Inflammatory macrophage treated with lipopolysaccharide for 1 hour (primary cell): ENCODE results near the gene KNOP1.
A peak's percentile ranks its signal among the peaks of the same experiment; 100 is the strongest.

Source experiments
- DNase-seq, 2 donors: peaks; one replicate each; pipeline ENCODE4 v3.0.0-alpha.2; 2020 to 2022

KNOP1 gene

GRCh38 chr16:19705843-19706242 lies 12.2 kb downstream of the KNOP1 start:
- no peak for DNase-seq

DNA sequence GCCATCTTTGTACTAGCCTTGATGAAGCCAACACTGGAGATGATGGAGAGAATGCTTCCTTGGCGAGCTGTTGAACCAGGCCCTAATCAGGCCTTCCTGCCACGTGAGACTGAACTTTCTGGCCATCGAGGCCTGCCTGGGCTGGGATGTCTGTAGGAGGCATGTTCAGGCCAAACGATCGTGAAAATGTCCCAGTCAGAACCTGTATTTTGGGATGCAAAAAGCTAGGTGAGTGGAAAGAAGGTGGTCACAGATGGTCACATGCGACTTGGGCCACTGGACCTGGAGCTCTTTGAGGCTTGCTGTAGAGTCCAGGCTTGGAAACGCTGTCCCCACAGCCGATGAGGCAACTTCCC lies 12.9 kb downstream of the KNOP1 start:
- no peak for DNase-seq

- DNase-seq = peak in 1 of 2 donors; percentile 64
Measured at GRCh38 chr16:19704321-19705145, 13.5 kb downstream of the KNOP1 start.

GRCh38 chr16:19703172-19703889 lies 14.7 kb downstream of the KNOP1 start:
- peak; percentile 60 to 84 for DNase-seq

GRCh38 chr16:19701091-19701490 lies 16.9 kb downstream of the KNOP1 start:
- DNase-seq = no peak

DNA sequence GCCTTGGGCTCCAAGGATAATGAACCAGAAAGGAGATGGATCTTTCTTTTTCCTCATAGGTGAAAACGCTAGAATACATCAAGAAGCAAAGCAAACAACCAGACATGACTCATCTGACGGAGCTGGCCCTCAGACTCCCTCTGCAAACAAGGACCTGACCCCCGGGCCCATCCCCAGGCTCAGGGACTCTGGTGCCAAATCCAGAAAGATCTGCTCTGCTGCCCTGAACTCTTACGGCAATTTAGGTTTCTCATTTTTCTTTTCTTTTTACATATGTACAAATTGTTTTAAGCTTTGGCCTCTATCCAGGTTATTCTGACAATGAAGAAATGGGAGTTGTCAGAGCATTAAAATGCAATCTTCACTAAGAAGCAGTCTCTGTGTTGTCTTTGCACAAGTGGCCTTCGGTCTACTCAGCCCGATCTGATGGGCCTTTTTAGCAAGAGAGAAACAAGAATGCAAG lies 17.7 kb downstream of the KNOP1 start:
- DNase-seq = no peak

GRCh38 chr16:19699472-19699871 lies 18.6 kb downstream of the KNOP1 start:
- DNase-seq = no peak

DNA sequence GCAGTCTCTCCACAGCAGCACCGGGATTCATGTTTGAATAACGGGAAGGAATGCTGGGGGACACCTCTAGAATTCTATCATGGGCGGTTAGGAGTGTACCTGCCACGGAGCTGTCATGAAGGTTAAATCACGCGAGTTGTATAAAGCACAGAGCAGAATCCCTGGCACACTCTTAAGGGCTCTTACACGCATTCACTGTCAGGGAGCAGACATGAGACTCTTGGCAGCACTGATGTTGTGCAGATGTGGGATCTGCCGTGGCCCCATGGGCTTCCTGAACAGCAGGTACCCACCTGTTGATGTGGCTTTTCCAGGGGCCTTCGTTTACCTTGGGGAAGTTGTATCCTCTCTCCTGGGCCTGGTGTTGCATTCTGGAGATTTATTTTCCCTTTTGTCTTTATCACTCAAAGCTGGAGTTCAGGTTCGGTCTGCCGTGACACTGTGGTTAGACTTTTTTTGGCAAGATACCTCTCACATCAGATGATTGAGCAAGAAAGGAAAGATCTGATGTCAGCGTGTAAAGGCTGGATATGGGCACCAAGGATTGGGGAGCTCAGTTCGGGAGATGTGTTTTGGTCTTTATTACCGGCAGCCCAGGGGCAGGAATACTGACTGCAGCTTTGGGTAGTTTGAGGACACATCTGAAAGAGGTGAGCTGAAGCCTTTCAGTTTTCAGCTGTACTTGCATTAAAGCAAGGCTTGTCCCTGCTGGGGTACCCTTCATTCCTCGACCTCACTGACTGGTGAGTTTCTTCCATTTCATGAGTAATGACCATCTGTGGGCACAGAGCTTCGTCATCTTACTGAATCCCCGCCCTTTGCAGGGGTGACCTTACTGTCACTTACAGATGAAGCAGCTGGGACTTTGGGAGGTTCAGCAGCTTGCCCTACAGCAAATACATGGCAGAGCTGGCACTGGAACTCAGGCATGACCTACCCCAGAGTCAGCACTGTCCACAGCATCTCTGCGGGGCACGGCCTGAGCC lies 19.3 kb downstream of the KNOP1 start:
- no peak for DNase-seq

- DNase-seq = no peak
Measured at GRCh38 chr16:19697756-19698318, 20.2 kb downstream of the KNOP1 start.

- no peak for DNase-seq
Measured at GRCh38 chr16:19696961-19697360, 21.1 kb downstream of the KNOP1 start.

- DNase-seq = peak in 1 of 2 donors; percentile 42
Measured at GRCh38 chr16:19696328-19696727, 21.7 kb downstream of the KNOP1 start.

DNA sequence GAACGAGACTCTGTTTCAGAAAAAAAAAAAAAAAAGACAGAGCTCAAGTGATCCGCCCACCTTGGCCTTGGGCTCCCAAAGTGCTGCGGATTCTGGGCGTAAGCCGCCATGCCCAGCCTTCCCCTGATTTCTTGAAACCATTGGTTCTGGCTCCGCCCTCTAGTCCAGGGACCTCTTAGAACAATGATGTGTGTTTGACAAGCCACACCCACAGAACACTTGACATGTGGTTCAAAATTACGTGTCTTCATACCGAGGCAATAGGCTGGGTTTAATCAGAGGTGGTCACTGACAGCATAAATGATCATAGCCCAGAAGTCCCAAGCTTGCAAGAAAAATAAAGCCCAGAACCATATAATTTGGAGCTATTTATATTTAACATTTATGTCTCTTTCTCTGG lies 23.0 kb downstream of the KNOP1 start:
- no peak for DNase-seq

GRCh38 chr16:19691161-19691711 lies 26.8 kb downstream of the KNOP1 start:
- DNase-seq = peak; percentile 30 to 49

- peak in 1 of 2 donors; percentile 20 for DNase-seq
Measured at GRCh38 chr16:19690196-19690595, 27.8 kb downstream of the KNOP1 start.

DNA sequence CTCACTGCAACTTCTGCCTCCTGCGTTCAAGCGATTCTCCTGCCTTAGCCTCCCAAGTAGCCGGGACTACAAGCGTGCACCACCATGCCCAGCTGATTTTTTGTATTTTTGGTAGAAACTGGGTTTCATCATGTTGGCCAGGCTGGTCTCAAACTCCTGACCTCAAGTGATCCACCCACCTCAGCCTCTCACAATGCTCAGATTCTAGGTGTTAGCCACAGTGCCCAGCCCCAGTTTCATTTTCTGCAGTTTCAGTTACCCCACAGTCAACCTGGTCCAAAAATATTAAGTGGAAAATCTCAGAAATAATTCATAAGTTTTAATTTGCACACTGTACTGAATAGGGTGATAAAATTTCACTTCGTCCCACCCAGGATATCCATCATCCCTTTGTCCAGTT lies 28.7 kb downstream of the KNOP1 start:
- DNase-seq = no peak

DNA sequence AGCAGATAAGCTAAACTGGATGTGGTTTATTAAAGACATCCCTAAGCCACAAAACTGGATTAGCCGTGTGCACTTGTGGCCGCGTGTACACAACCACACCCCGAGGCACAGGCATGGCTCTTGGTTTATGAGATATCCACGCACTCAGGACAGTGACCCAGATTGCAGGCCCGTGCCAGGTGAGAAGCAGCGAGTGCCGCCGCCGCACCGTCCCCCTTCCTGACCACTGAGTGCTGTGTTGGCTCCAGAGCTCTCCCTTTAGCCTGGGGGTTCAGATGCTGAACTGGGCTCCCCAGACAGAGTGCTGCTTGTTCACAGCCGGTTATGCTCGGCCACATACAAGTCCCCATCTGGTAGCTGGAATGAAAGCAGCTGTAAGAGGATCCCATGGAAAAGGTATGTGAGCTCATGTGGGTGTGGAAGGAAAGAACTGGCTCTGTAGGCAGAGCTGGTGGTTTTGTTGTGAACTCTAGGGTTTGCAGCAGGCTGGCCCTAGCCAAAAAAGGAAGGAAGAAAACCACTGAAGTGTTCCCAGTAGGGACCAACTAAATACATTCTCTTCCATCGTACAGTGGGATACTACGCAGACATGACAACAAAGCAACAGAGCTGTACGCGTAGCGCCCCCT lies 29.5 kb downstream of the KNOP1 start:
- no peak for DNase-seq

- DNase-seq = no peak
Measured at GRCh38 chr16:19687279-19687678, 30.7 kb downstream of the KNOP1 start.

DNA sequence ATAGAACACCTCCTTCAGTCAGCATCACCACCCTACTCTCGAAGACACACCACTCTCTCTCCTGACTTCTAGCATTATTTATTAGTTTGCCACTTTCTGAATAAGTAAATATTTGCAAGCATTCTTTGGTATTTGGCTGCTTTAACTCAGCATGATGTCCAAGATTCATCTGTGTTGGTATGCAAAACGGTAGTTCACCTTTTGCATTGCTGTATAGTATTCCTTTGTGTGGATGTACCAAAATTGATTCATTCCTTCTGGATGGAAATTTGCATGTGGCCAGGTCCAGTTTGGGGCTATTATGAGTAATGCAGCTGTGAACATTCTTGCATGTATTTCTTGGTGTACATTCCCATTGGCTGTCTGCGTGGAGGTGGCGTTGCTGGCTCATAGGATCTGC lies 32.9 kb downstream of the KNOP1 start:
- DNase-seq = no peak

DNA sequence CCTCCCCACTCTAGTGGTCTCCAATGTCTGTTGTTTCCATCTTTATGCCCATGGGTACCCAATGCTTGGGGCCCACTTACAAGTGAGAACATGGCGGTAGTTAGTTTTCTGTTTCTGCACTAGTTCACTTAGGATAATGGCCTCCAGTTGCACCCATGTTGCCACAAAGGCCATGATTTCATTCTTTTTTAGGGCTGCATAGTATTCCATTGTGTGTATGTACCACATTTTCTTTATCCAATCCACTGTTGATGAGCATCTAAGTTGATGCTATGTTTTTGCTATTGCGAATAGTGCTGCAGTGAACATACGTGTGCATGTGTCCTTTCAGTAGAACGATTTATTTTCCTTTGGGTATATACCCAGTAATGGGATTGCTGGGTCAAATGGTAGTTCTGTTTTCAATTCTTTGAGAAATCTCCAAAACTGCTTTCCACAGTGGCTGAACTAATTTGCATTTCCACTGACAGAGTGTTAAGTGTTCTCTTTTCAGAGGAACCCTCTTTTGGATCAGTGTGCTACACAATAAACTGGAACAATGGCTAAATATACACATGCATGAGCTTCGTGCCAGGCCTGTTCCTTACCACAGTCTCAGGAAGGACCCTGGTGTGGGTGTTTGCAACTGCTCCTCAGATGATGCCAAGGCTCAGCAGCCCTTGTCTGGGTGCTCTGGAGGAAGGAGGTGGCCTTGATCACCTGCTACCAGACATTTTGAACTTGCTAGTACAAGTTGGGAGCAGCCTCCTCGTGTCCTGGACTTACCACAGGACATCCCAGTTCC lies 34.4 kb downstream of the KNOP1 start:
- DNase-seq = no peak

- DNase-seq = no peak
Measured at GRCh38 chr16:19681637-19682036, 36.4 kb downstream of the KNOP1 start.

DNA sequence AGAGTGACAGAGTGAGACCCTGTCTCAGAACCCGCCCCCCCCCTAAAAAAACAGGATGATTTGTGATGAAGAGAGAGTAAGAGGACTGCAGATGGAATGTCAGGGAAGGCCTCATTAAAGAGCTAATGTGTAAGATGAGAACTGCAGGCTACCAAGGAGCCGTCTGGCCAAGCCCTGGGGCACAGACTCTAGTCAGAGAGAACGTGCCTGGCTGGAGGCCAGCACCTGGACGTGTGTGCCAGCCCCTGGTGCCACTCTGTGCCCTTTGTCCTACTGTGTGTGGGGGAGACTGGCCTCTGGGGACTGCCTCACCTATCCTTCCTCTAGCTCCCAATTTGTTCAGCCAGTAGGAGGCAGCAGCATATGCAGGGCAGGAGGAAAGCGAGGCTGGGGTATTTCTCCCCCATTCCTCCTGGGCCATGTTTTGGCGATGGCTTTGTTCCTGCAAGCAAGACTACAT lies 37.1 kb downstream of the KNOP1 start:
- no peak for DNase-seq
